ENCODE measurements around the gene IL17C. TPM values are rescaled to one million over a fixed set of nuclear protein-coding genes. Genes with fewer than 3 reads are reported as not detected.
"Not testable (repeated sequence)": the region's sequence is repeated elsewhere in the genome, so short reads cannot be mapped to it uniquely, and the experiment has no call there.

The IL17C gene
- total RNA-seq, 4 donors from 2014 or later: 2.4 TPM; not detected in 3

DNA sequence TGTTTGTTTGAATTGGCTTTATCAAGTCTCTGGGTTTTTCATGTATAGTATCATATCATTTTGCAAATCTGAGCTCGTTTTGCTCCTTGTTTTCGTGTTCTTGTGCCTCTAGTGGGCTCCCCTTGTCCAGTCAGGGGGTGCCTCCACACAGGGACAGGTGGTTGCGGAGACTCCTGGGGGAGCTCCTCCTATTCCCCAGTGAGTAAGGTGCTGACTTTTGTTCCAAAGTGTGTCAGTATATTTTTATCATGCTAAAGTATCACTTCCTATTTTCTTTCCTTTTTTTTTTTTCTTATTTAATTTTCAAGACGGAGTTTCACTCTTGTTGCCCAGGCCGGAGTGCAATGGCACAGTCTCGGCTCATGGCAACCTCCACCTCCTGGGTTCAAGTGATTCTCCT is 30.3 kb upstream of the IL17C start:
- WGBS, 2 donors: 85 to 87% methylated on average over 6 of the region's 6 CpGs
- H3K36me3 ChIP-seq: peaks cover 11 to 100% (median 36%) of the 10 kb centered on the region in 3 donors

DNA sequence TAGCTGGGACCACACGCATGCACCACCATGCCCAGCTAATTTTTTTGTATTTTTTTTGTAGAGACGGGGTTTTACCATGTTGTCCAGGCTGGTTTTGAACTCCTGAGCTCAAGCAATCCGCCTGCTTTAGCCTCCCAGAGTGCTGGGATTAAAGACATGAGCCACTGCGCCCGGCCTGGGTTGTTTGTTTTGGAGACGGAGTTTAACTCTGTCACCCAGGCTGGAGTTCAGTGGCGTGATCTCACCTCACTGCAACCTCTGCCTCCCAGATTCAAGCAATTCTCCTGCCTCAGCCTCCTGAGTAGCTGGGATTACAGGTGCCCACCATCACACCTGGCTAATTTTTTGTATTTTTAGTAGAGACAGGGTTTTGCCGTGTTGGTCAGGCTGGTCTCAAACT is 28.9 kb upstream of the IL17C start:
- H3K27me3 ChIP-seq; intact Hi-C loops (cut with DNase I); H3K4me3 ChIP-seq; H3K9me3 ChIP-seq; DNase-seq; H3K27ac ChIP-seq; H3K4me1 ChIP-seq: not testable (repeated sequence)
- H3K36me3 ChIP-seq: peaks cover 11 to 100% (median 36%) of the 10 kb centered on the region in 3 donors
- WGBS, 2 donors: 90 to 93% methylated on average over 8 of the region's 8 CpGs

More for the DNA sequence above, 30.3 kb upstream of the IL17C start:
- intact Hi-C loops (cut with DNase I): no loop called here
- Histone ChIP-seq H3K4me1 (no peaks in the 10 kb centered on the region), H3K27ac (no peak overlapping the region), H3K27me3 (no peaks in the 10 kb centered on the region), H3K9me3 (no peaks in the 10 kb centered on the region), H3K4me3 (no peak overlapping the region)
- TF ChIP-seq, protein P1, sequence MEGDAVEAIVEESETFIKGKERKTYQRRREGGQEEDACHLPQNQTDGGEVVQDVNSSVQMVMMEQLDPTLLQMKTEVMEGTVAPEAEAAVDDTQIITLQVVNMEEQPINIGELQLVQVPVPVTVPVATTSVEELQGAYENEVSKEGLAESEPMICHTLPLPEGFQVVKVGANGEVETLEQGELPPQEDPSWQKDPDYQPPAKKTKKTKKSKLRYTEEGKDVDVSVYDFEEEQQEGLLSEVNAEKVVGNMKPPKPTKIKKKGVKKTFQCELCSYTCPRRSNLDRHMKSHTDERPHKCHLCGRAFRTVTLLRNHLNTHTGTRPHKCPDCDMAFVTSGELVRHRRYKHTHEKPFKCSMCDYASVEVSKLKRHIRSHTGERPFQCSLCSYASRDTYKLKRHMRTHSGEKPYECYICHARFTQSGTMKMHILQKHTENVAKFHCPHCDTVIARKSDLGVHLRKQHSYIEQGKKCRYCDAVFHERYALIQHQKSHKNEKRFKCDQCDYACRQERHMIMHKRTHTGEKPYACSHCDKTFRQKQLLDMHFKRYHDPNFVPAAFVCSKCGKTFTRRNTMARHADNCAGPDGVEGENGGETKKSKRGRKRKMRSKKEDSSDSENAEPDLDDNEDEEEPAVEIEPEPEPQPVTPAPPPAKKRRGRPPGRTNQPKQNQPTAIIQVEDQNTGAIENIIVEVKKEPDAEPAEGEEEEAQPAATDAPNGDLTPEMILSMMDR (IDR thresholded peaks at IDR 0.05): no peak
- TF ChIP-seq POLR2A (IDR thresholded peaks at IDR 0.05): no peak
- no peak for DNase-seq

DNA sequence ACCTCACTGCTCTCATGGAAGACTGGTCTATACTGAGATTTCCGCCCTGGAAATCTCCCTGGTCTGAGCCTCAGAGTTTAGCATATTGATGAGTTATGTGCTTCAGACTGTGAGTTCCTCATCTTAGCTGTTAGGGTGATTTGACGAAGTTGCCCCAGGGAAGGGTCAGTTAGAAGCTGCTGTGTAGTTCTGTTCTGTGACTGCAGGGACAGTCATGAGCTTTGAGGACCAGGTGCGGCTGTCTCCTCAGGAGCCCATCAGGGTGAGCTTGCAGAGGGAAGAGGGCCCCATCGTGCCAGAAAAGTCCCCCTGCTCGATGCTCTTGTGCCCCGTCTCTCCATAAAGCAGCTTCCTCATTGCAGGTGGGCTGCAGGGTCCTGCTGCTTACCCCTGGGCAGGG is 28.3 kb upstream of the IL17C start:
- H3K27ac ChIP-seq: no peak overlapping the region
- H3K9me3 ChIP-seq: no peaks in the 10 kb centered on the region
- no peak overlapping the region for H3K4me3 ChIP-seq
- DNase-seq: no peak
- no peaks in the 10 kb centered on the region for H3K27me3 ChIP-seq
- 89 to 100% methylated on average over 1 to 3 of the region's 6 CpGs for WGBS, 2 donors
- H3K36me3 ChIP-seq: peaks cover 11 to 100% (median 30%) of the 10 kb centered on the region in 3 donors
- intact Hi-C loops (cut with DNase I): no loop called here
- no peaks in the 10 kb centered on the region for H3K4me1 ChIP-seq
- TF ChIP-seq, protein P1 (IDR thresholded peaks at IDR 0.05): peak in 1 of 6 experiments; percentile 12
- TF ChIP-seq POLR2A (IDR thresholded peaks at IDR 0.05): no peak

DNA sequence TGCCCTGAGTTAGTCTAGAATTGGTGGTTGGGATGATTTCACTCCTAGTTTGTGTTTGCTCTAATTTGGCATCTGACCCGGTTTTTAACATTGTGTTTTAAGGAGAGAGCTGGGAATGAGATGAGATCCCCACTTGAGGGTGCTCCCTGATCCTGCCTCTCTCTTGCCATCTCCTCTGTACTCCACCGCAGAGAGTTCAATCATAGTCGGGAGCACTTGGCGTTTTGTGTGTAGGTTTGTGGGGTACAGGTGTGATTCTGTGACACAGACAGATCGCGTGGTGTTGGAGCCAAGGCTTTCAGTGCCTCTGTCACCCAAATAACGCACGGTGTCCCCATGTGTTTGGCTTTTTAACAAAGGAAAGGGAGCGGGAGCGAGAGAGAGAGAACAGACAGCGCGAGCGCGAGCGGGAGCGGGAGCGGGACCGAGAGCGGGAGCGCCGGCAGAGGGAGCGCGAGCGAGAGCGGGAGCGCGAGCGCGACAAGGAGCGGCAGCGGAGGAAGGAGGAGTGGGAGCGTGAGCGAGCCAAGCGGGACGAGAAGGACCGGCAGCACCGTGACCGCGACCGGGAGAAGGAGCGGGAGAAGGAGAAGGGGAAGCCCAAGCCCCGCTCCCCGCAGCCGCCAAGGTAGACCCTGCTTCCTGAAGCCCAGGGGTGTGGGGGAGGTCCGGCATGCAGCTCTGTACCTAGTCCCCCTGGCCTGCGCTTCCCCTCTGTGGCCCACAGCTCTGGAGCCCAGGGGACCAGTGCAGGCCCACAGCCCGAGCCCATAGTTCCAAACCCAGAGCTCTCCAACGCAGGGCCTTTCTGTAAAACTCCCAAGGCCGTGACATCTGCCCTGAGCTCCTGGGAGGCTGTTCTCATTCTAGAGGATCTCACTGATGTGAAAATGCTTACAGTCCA is 27.2 kb upstream of the IL17C start:
- H3K27ac ChIP-seq: no peak overlapping the region
- no peak overlapping the region for H3K4me3 ChIP-seq
- no peak for TF ChIP-seq POLR2A (IDR thresholded peaks at IDR 0.05)
- TF ChIP-seq, protein P1 (IDR thresholded peaks at IDR 0.05): no peak
- H3K27me3 ChIP-seq: no peaks in the 10 kb centered on the region
- no peak for DNase-seq
- H3K36me3 ChIP-seq: peaks cover 11 to 98% (median 28%) of the 10 kb centered on the region in 3 donors
- intact Hi-C loops (cut with DNase I): no loop called here
- WGBS, 2 donors: 86 to 93% methylated on average over 42 to 48 of the region's 49 CpGs
- peaks cover 0 to 7% (median 7%) of the 10 kb centered on the region in 3 donors for H3K4me1 ChIP-seq
- H3K9me3 ChIP-seq: no peaks in the 10 kb centered on the region

DNA sequence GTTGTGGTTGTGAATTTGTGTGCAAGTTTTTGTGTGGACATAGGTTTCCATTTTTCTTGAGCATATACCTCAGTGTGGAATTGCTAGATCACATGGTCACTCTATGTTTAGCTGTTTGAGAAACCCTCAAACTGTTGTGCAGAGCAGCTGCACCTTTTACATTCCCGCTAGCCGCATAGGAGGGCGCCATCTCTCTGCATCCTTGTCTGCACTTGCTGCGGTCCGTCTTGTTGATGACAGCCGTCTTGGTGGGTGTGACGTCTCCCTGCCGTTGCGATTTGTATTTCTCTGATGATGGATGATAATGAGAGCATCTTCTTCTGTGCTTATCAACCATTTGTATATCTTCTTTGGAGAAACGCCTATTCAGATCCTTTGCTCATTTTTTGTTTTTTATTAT is 25.1 kb upstream of the IL17C start:
- 71 to 83% methylated on average over 10 of the region's 10 CpGs for WGBS, 2 donors
- TF ChIP-seq POLR2A (IDR thresholded peaks at IDR 0.05): no peak
- TF ChIP-seq, protein P1 (IDR thresholded peaks at IDR 0.05): no peak
- DNase-seq: no peak
- Histone ChIP-seq H3K4me3 (no peak overlapping the region), H3K27ac (no peak overlapping the region), H3K4me1 (peaks cover 6 to 17% (median 7%) of the 10 kb centered on the region in 3 donors), H3K36me3 (peaks cover 0 to 98% (median 28%) of the 10 kb centered on the region in 3 donors), H3K27me3 (no peaks in the 10 kb centered on the region), H3K9me3 (no peaks in the 10 kb centered on the region)
- intact Hi-C loops (cut with DNase I): no loop called here
